ENCODE data around the gene OMG. TPM values are rescaled to one million over a fixed set of nuclear protein-coding genes. Genes with fewer than 3 reads are reported as not detected.

The OMG gene
- polyA plus RNA-seq, 1 of the 3 experiments (the other 2 are of a cell fraction), result 0.61 TPM

GRCh38 chr17:31328160-31328535, 31.1 kb upstream of the OMG start:
- H3K27me3 ChIP-seq (ENCODE audit: insufficient read depth), result no peaks in the 10 kb centered on the region
- no peaks in the 10 kb centered on the region for H3K9me2 ChIP-seq
- POLR2A ChIA-PET, result no interaction called here
- H2AFZ ChIP-seq (ENCODE audit: low read depth), result no peak overlapping the region
- peaks cover 0 to 12% of the 10 kb centered on the region in 2 experiments; a peak in 1 of 4 replicates for H3K4me1 ChIP-seq (ENCODE audit: control insufficient read depth in 1 of 2, insufficient read depth in 2 of 2, low read depth in 1 of 2, low read length in 1 of 2)
- peaks cover 13 to 39% of the 10 kb centered on the region in 2 experiments for H3K36me3 ChIP-seq (replicated peaks in 1 of 2; ENCODE audit: control insufficient read depth in 1 of 2, insufficient read depth in 2 of 2, low read length in 1 of 2)
- H3K79me2 ChIP-seq (ENCODE audit: insufficient read depth), result no peaks in the 10 kb centered on the region; the same call in 1 of the 2 replicates
- peaks cover 21% of the 10 kb centered on the region for H3F3A ChIP-seq (replicated peaks; ENCODE audit: insufficient read depth)
- TF ChIP-seq IRF3 (IDR thresholded peaks at IDR 0.05; ENCODE audit: low read depth, low read length) (no peak), YY1 (IDR thresholded peaks at IDR 0.05; ENCODE audit: low read depth) (no peak), MXI1 (IDR thresholded peaks at IDR 0.05; ENCODE audit: low read depth, low read length) (no peak), EZH2phosphoT487 (IDR thresholded peaks at IDR 0.05; ENCODE audit: borderline replicate concordance, low read depth) (no peak), MAX (IDR thresholded peaks at IDR 0.05; ENCODE audit: low read depth) (no peak), POLR2AphosphoS5 (IDR thresholded peaks at IDR 0.05; ENCODE audit: low read depth, low read length) (no peak), FOXM1 (IDR thresholded peaks at IDR 0.05; ENCODE audit: low read depth) (no peak), GATA2 (CRISPR knock-in tag; IDR thresholded peaks at IDR 0.05) (no peak), TCF12 (IDR thresholded peaks at IDR 0.05) (no peak; the same call in none of the 2 replicates), RAD21 (IDR thresholded peaks at IDR 0.05; ENCODE audit: low read length) (no peak), JUND (IDR thresholded peaks at IDR 0.05) (no peak), GABPA (IDR thresholded peaks at IDR 0.05; ENCODE audit: low read depth) (no peak), EP300 (IDR thresholded peaks at IDR 0.05; ENCODE audit: borderline replicate concordance in 1 of 2, low read depth in 1 of 2, low read length in 1 of 2) (no peak), RCOR1 (IDR thresholded peaks at IDR 0.05; ENCODE audit: low read length) (no peak), PBX3 (IDR thresholded peaks at IDR 0.05) (no peak), RXRA (IDR thresholded peaks at IDR 0.05; ENCODE audit: borderline replicate concordance, low read depth) (no peak), FOSL2 (IDR thresholded peaks at IDR 0.05; ENCODE audit: borderline replicate concordance, low read depth) (no peak)
- TF ChIP-seq, protein P1, sequence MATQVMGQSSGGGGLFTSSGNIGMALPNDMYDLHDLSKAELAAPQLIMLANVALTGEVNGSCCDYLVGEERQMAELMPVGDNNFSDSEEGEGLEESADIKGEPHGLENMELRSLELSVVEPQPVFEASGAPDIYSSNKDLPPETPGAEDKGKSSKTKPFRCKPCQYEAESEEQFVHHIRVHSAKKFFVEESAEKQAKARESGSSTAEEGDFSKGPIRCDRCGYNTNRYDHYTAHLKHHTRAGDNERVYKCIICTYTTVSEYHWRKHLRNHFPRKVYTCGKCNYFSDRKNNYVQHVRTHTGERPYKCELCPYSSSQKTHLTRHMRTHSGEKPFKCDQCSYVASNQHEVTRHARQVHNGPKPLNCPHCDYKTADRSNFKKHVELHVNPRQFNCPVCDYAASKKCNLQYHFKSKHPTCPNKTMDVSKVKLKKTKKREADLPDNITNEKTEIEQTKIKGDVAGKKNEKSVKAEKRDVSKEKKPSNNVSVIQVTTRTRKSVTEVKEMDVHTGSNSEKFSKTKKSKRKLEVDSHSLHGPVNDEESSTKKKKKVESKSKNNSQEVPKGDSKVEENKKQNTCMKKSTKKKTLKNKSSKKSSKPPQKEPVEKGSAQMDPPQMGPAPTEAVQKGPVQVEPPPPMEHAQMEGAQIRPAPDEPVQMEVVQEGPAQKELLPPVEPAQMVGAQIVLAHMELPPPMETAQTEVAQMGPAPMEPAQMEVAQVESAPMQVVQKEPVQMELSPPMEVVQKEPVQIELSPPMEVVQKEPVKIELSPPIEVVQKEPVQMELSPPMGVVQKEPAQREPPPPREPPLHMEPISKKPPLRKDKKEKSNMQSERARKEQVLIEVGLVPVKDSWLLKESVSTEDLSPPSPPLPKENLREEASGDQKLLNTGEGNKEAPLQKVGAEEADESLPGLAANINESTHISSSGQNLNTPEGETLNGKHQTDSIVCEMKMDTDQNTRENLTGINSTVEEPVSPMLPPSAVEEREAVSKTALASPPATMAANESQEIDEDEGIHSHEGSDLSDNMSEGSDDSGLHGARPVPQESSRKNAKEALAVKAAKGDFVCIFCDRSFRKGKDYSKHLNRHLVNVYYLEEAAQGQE (IDR thresholded peaks at IDR 0.05; ENCODE audit: low read depth, low read length), result no peak
- peak overlapping the region; percentile 17; the same call in 1 of the 2 replicates for H3K4me2 ChIP-seq
- no peaks in the 10 kb centered on the region for H4K20me1 ChIP-seq (ENCODE audit: insufficient read depth)
- no peak for DNase-seq
- no peak overlapping the region for H3K4me3 ChIP-seq (ENCODE audit: low read depth in 2 of 2, low read length in 1 of 2)
- CTCF ChIA-PET, result no interaction called here
- no peaks in the 10 kb centered on the region for H3K9me3 ChIP-seq
- peak overlapping the region; percentile 46; the same call in 1 of the 2 replicates for H3K9ac ChIP-seq
- H3K27ac ChIP-seq (ENCODE audit: low read depth in 2 of 2, low read length in 1 of 2), result peak overlapping the region in 1 of 2 experiments; percentile 90; a peak in 2 of 4 replicates

All from SK-N-SH (cell line).